Femur (tissue), 1 donor: ENCODE results near the gene TEX44.

Experiments
- DNase-seq: peaks from one replicate; pipeline ENCODE4 v3.0.0-alpha.2; 2017

Gene TEX44

DNA sequence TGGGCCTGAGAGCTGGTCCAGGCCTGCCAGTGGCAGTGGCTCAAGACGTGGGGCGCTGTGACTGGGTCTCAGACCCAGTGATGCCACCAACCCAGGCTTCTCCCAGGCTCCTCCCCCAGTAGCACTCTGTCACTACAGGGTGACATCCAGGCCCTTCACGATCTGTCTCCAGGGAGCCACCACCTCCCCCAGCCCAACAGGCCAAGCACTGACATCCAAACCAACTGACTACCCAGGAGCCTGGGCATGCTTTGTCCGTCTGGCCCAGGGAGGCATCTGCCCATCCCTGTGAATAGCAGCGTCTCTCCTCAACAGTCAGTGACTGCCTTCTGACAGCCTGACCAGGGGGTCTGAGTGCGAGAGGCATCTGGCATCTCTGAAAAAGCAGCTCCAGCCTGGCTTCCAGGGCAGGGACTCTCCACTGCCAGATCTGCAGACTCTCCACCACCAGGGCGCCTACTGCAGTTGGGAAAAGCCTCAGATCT is 13.0 kb downstream of the TEX44 start:
- DNase-seq = peak; percentile 58

DNA sequence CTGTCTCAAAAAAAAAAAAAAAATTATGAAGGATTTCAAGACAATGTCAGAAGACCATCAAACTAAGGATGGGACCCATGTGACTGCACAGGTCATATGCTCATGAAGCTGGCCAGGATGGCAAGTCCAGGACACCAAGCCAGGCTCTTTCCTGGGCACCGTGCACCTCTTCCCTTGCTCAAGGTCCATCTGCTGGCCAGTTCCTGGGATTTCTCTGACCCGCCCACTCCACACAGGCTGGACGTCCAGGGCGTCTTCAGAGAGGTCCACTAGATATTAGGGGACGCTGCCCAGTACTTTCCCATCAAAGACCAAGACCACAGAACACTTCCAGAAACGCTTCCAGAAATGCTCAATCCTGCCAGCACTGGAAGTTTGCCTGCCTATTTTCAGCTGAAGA is 14.3 kb downstream of the TEX44 start:
- no peak for DNase-seq

DNA sequence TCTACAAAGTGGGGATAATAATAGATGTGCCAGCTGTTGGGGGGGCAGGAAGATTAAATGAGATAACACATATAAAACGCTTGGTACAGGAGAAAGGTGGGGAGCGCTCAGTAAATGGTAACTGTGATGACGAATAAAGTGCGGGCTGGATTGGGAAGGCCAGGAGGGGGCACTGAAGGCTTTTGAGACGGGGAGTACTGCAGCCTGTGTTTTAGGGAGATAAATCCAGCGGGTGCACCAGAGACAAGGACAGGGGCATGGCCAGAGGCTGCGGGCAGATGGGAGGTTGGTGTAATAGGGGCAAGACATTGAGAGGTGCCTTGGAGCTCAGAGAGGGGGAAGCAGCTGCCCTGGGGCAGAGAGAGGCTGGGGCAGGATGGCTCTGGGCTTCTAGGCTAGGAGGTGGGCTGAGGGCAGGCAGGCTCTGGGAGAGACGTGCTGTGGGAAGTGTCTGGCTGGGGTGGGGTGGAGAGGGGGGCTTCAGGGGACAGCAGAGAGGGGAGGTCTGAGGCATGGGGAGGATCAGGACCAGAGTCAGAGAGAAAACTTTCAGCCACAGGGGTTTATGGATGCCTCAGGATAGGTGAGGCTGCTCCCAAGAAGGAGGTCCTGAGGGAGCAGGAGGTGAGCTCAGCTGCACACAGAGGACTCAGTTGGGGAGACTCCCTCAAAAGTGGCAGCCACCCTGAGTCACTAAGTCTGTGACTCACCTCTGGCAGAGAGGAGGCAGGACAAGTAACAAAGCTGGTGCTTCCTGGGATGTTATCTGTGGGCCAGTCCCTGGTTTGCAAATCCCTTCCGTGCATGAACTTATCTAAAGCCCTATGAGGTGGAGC is 18.8 kb downstream of the TEX44 start:
- peak; percentile 70 for DNase-seq

DNA sequence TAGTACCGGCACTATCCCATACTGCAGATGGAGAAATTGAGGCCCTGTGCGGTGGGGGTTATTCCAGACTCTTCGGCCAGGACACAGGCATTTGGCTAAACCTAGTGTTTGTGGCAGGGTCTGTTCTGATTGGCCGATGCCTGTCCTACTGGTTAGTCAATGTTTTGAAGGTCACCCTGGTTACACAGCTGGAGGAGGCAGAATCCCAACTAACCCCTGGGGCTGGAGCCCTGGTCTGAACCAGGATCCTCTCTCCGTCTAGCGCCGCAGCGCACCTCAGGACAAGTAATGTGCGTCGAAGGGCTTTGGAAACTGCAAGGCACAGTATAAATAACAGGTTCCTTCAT is 19.4 kb downstream of the TEX44 start:
- peak; percentile 81 for DNase-seq

DNA sequence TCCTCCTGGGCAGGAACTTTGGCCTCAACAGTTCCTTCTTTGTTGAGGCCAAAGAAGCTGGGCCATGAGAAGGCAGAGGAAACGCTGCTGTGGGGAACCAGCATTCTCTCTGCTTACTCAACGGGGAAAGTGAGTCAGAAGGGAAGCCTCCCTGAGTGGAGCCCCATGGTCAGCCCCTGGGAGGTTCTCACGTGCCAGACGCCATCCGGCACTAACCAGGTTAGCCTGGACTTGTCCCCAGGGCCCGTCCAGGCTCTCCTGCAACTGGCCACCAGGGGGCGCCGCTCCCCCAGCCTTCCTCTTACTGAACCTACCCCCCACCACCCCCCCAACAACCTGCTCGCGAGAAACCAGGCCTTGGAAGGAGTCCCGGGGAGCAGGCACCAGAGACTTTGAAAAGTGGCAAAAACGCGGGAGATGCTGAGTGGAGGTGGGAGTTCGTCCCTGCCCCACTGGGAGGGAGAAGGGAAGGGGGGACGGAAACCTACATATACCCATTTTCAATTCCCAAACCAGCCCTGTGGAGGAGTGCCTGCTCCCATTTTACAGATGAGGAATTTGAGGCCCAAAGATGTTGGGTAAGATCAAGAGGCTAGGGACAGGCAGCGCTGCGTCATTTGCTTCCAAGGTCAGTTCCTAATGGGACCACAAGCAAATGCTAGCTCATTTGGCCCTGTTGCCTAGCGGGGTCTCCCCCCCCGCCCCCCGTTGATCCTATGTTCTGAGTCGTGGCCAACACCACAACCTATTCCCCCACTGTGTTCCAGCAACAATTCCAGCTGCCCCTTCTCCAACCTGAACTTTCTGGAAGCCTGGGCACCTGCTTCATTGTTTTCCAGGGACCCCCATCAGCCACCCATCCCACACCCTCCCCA is 20.0 kb downstream of the TEX44 start:
- peak; percentile 95 for DNase-seq

DNA sequence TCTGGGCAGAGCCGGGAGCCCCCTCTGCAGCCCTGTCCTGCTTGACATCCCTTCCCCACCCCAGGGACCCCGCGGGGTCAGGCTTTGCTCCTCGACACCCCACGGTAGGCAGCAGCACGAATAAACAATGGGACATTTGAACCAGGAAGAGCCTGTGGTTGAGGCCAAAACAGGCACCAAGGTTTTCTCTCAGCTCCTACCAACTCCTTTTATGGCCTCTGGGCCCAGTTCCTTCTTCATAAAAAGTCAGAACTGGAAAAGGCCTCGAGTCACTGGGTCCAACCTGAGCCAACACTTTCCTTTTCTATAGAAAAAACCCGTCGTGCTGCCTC is 20.6 kb downstream of the TEX44 start:
- DNase-seq = peak; percentile 68

DNA sequence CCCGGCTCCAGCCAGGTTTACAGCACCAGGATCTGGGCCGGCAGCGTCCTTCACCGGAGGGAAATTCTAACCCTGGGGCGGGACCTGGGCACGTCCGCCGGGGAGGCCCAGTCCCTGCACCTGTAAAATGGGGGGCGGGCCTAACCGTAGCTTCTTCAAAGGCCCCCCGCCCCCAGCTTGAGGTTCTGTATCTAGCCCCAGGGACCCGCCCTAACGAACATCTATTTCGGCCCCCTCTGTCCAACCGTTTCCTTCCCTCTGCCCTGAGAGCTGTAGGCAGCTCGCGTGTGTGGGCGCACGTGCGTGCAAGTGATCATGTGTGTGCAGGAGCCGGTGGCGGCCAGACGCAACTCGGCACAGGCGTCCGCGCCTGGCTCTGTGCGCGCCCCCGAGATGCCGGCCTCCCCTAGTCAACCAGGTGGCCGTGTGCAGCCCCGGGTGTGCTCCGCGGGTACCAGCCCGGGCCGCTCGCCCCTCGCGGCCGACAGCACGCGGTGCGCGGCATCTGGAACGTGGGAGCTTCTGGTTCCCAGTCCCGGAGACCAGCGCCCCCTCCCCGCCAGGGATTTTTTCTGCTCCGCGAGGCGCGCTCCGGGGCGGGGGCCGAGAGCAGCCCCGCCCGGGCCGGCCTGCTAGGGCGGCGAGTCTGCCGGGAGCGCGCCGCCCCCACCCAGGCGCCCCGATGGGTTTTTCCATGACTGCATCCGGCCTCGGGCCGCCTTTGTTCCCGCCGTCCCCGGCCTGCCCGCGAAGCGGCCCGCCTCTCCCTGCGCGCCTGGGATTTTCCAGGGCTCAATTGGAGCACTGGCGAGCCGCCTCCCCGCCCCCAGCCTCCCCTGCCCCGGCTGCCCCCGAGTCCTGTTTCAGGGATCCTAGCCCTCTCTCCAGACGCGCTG is 21.2 kb downstream of the TEX44 start:
- peak; percentile 94 for DNase-seq

DNA sequence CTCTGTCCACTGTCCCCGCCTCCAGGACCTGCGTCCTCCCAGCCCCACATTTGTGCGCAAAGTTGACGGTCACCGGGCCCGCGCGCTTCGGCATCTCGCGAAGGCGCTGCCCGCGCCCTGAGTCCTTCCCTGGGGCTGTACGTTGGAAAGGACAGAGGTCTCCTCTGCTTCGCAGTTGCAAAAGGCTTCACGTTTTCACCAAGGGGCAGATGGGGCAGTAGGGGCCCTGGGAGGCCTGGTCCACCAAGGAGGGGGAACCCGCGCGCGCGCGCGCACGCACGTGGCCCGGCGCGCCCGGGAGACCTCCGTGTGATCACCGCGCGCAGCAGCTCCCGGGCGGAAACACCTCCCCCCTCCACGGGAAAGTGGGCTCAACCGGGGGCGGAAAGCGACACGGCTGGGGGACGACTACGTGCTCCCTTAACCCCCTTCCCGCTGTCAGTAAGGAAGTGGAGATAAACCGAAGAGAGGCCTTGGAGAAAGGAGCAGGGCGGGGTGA is 21.9 kb downstream of the TEX44 start:
- peak; percentile 77 for DNase-seq

DNA sequence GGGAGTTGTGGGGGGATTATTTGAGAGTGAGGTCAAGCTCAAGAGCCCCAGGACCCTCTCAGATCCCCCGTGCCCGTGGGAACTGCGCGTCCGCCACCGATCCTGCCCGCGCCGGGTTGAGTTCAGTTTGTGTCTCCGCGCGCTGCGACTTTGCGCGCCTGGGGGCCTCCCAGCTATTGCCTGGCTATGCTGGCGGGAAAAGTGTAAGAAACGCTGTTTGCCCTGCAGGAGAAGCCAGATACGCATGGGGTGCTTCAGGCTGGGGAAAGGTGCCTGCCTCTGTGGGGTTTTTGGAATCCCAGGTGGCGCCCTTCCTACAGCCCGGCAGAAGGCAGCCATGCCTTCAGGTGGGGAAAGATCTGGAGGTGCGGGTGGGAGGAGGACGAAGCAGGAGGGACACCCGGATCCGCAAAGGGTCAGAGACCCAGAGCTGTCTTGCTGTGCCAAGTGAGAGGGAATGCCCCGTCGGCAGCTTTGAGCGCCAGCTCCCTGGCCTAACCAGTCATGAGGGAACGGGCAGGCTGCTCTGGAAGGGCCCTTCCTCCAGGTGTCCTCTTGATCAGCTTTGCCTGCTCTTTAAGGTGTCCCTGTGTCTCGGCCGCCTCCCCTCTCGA is 22.5 kb downstream of the TEX44 start:
- peak; percentile 66 for DNase-seq

DNA sequence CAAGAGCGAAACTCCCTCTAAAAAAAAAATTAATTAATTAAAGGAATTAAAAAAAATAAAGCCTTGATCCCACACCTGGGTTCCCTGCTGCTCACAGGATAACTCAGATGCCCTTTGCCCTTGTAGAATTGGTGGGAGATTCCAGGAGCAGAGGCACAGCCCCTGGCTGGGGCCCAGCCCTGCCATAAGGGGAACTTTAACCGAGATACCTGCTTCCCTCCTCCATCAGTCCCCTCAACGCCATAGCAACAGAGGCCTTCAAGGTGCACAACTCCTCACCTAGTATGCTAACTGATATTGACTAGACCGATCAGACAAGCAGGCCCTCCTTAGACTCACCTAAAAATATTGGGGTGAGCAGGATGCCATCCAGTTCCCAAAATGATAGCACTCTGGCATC is 23.6 kb downstream of the TEX44 start:
- no peak for DNase-seq

DNA sequence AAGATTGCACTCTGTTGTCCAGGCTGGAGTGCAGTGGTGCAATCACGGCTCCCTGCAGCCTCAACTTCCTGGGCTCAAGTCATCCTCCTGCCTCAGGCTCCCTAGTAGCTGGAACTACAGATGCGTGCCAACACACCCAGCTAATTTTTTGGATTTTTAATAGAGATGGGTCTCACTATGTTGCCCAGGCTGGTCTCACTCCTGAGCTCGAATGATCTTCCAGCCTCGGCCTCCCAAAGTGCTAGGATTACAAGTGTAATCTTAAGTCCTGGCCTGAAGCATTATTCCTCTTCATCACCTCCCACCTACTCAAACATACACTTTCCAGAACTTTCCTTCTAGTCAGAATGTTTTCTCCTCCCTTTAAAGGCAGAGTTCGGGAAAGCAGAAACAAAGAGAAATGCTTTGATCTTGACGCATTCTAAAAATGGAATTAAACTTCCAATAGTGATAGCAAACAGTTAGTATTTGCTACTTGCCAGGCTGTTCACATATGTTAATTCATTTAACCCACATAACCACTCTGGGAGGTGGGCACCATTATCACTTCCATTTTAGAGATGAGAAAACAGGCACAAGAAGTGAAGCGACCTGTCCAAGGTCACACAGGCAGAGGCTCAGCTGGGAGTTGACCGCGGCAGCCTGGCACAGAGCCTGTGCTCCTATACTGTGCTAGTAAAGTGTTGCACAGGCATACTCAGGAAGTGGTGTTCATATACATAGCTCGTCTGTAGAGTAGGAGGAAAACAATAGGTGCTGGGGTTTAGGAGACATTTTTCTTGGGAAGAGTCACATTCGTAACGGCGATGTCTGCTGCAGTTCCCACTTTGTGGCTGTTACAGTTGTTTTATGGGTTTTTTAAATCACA is 24.6 kb downstream of the TEX44 start:
- DNase-seq = no peak

DNA sequence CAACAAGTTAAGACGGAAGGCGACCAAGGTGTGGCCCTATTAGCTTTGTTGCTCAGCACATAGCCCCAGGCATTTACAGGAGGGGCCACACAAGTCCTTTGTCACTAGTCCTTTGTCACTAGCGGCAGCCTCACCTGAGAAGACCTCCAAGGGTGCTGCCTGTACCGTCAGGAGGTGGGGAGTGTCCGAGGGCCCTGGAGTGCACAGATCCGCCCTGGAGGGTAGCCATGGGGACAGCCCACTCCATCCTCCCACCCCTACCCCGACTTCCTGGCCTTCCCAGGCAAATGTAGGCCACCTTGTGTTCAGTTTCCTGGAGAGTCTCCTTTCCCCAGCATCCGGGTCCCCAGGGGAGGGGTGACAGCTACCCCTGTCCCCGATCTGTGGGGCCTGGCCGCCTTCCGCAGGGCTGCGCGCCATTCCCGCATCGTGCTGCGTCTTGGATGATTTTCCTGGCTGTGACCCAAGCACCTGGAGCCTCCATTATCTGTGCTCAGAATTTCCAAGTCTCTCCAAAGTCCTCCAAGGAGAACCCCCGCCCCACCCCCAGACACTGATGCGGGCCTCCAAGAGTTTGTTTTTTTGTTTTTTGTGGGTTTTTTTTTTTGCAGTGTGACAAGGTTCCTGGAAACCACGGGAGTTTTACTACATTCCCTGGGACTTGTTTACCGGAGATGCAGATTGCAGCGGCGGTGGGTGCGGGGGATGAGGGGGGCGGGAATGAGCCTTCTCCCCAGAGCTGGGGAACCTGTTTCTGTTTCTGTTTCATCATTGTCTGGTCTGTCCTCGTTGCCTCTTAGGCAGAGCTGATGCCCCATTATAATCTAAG is 28.6 kb downstream of the TEX44 start:
- DNase-seq = peak; percentile 81

DNA sequence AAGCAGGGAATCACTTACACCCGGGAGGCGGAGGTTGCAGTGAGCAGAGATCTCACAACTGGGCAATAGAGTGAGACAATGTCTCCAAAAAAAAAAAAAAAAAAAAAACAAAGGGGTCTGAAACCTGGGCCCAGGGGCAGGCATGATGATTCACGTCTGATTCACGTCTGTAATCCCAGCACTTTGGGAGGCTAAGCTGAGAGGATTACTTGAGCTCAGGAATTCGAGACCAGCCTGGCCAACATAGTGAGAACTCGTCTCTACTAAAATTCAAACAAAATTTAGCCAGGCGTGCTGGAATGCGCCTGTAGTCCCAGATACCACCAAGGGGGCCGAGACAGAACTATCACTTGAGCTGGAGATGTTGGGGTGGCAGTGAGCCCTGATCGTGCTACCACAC is 30.3 kb downstream of the TEX44 start:
- no peak for DNase-seq

DNA sequence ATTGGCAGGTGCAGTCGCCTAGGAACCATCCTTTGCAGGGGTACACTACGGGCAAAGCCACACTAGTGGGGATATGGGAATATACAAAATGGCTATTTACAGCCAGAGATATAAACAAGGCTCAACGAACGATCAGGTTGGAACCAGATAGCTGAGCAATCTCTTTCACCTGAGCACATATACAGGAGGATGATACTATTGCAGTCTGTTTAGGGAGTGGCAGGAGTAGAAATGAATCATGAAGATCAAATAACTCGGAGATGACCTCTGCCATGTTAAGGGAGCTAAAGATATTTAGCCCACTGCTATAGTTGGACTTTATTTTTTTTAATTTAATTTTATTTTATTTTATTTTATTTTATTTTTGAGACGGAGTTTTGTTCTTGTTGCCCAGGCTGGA is 33.8 kb downstream of the TEX44 start:
- DNase-seq = no peak

DNA sequence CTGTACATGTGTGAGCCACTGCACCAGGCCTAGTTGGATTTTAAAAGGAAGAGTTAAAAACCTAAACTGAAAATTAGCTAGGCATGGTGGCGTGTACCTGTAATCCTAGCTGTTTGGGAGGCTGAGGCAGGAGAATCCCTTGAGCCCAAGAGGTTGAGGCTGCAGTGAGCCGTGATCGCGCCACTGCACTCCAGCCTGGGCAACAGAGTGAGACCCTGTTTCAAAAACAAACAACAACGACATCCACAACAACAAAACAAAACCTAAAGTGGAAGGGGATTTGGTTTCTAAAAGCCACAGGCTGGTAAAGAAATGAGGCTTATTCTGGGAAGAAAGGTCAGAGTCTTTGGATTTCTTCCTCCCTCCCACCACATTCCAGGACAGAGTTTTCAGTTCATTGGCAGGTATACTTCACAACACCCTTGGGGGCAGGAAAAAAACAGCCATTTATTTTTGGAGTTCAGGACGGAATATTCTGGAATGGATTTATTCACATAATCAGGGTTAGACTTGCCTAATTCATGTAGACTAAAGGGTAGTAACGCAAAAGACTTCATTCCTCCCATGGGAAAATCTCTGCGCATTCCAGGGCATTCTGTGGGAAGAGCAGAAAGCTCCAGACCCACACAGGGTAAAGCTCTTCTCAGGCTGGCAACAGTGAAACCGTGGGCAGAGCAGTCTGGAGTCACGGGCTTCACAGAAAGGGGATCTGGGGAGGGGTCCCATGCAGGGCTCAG is 34.9 kb downstream of the TEX44 start:
- DNase-seq = no peak

DNA sequence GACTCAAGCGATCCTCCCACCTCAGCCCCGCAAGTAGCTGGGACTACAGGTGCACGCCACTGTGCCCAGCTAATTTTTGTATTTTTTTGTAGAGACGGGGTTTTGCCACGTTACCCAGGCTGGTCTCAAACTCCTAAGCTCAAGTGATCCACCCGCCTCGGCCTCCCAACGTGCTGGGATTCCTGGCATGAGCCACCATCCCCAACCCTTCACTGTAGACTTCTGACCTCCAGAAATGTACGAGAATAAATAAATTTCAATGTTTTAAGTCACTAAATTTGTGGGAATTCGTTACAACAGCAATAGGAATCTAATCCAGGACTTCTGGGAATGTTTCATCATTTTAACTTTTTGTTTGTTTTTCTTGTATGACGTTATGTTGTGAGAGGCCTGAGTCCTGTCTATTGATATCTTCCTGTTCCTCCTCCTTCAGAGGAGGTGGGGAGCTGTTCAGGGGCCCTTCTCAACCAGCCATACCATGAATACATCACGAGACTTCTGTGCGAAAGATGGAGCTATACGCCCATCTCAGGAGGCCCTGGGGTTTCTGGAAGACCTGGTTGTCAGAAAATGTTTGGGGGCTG is 40.0 kb downstream of the TEX44 start:
- DNase-seq = no peak

DNA sequence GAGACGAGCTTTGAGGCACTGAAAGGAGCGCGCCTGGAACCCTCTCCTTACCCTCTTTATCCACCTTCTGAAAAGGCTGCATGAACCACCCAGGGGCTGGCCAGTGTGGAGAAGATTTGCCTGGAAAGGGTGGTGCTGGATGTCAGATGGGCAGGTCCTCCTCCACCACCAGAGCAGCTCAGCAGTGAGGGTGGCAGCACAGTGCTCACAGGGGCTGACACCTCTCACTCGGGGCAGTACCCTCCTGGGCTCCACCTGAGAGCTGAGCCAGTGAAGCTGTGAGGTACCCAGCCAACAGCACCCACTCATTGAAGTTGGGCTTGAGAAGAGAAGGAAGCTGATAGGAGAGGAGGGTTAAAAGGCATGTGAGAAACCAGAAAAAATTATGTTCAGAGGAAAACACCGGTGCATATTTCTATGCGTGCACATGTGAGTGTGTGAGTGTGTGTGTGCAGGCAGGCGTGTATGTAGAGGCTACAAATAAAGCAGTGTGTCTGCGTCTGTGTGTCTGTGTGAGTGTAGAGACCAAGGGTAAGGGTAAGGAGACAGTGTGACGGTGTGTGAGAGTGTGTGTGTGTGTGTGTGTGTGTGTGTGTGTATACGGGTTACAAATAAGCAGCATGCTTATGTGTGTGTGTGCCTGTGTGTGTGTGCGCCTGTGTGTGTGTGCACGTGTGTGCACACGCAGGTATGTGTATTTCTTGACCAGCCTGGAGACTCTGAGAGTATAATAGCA is 40.7 kb downstream of the TEX44 start:
- no peak for DNase-seq

DNA sequence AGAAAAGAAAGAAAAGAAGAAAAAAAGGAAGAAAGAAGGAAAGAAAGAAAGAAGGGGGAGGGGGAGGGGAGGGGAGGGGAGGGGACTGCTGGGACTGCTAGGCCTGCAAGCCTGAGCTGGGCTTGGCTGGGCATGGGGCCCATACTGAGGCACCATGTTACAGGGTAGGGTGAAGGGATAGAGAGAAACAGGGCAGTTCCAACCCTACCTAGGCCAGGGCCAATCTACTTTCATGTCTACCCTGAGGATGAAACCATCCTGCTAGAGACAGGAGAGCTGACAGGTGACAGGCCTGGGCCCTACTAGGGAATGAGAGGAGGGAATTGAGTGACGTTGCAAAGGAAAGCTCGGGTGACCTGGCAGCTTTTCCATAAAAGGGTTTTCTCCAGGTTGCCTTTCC is 41.7 kb downstream of the TEX44 start:
- DNase-seq = no peak
